GM19324 (cell line): Measurements from ENCODE around the gene PHC2.

ENCODE experiments used
- ATAC-seq: cut with Tn5 transposase; IDR thresholded peaks from one replicate; pipeline ENCODE4 v1.9.1; 2021; ENCODE audit warnings: mild to moderate bottlenecking, moderate library complexity; ENCODE audit not compliant: unreplicated experiment, low FRiP score

Gene PHC2

GRCh38 chr1:33335020-33335419 lies 95.9 kb downstream of the PHC2 start:
- ATAC-seq, result no peak

- no peak for ATAC-seq
Observed at GRCh38 chr1:33334081-33334552, 96.8 kb downstream of the PHC2 start.

- no peak for ATAC-seq
Observed at GRCh38 chr1:33332881-33333280, 98.0 kb downstream of the PHC2 start.

GRCh38 chr1:33332357-33332789 lies 98.5 kb downstream of the PHC2 start:
- ATAC-seq, result no peak

GRCh38 chr1:33331444-33332356 lies 99.2 kb downstream of the PHC2 start:
- ATAC-seq, result no peak

- no peak for ATAC-seq
Observed at GRCh38 chr1:33330906-33331305, 100.0 kb downstream of the PHC2 start.

GRCh38 chr1:33330361-33330890 lies 100.5 kb downstream of the PHC2 start:
- ATAC-seq, result no peak

- ATAC-seq, result no peak
Observed at GRCh38 chr1:33329600-33330305, 101.1 kb downstream of the PHC2 start.

GRCh38 chr1:33328817-33329216 lies 102.1 kb downstream of the PHC2 start:
- ATAC-seq, result no peak

- no peak for ATAC-seq
Observed at GRCh38 chr1:33327587-33328325, 103.1 kb downstream of the PHC2 start.

GRCh38 chr1:33326785-33327184 lies 104.1 kb downstream of the PHC2 start:
- ATAC-seq, result no peak

- no peak for ATAC-seq
Observed at GRCh38 chr1:33324677-33325575, 106.0 kb downstream of the PHC2 start.

GRCh38 chr1:33323663-33324477 lies 107.0 kb downstream of the PHC2 start:
- no peak for ATAC-seq

GRCh38 chr1:33322870-33323585 lies 107.9 kb downstream of the PHC2 start:
- ATAC-seq, result no peak

GRCh38 chr1:33322109-33322508 lies 108.8 kb downstream of the PHC2 start:
- no peak for ATAC-seq

- ATAC-seq, result no peak
Observed at GRCh38 chr1:33321178-33321577, 109.7 kb downstream of the PHC2 start.

- ATAC-seq, result no peak
Observed at GRCh38 chr1:33320619-33321165, 110.2 kb downstream of the PHC2 start, which contains the start of gene A3GALT2. TSS of gene A3GALT2 (minus strand) at chr1:33321098. CDS start at chr1:33321098, 0 bp downstream.
